HG02981 (cell line): ENCODE measurements around the gene ARF1.

Source experiments
- ATAC-seq: cut with Tn5 transposase; IDR thresholded peaks from one replicate; pipeline ENCODE4 v1.9.1; 2021; ENCODE audit warnings: mild to moderate bottlenecking, moderate library complexity; ENCODE audit not compliant: unreplicated experiment

Gene ARF1

GRCh38 chr1:228084797-228085196 lies 2.3 kb downstream of the ARF1 start:
- no peak for ATAC-seq

- no peak for ATAC-seq
These were observed 2.9 kb downstream of the ARF1 start for GRCh38 chr1:228085287-228085951.

DNA sequence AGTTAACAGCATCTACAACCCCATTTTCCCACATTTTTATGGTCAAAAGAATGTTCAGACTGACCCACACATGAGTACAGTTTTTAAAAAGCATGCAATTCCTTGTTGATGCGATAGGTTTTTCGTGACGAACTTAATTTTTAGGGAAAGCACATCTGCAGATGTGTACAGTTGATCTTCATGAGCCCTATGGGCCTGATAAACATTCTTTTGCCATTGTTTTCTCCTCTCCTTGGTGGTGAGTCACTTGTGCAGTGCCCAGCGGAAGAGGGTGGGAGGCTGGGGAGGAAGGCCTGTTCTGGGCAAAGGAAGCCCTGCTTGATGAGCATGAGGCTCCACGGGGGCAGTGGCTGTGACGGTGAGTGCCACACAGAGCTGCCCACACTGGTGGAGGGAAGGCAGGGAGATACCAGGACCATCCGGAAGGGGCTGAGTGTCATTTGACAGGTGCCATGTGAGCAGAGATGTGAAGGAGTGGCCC lies 5.3 kb downstream of the ARF1 start:
- ATAC-seq, result no peak

- ATAC-seq, result no peak
These were observed 6.3 kb downstream of the ARF1 start for GRCh38 chr1:228088586-228089498.

GRCh38 chr1:228089519-228090380 lies 7.2 kb downstream of the ARF1 start:
- ATAC-seq, result no peak

DNA sequence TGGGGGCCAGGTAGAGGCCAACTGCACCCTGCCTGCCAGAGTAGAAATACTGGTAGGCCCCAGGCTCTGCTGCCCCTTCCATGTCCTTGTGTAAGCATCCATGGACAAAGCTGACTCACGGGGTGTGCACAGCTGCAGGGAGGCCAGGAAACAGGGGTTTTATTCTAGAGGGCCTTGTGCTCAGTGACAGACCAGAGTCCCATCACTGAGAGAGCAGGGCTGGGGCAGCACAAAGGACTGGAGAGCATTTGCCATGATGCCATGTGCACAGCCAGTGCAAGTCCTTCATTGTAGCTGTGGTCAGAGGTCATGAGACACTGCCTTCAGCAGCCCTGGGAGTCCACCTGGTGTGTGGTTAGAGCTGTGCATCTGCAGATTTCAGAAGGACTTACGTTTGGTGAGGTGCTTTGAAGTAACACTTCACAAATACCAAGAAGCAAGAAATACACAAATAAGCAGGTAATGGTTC lies 8.1 kb downstream of the ARF1 start:
- no peak for ATAC-seq

GRCh38 chr1:228091084-228091483 lies 8.6 kb downstream of the ARF1 start:
- ATAC-seq, result no peak

DNA sequence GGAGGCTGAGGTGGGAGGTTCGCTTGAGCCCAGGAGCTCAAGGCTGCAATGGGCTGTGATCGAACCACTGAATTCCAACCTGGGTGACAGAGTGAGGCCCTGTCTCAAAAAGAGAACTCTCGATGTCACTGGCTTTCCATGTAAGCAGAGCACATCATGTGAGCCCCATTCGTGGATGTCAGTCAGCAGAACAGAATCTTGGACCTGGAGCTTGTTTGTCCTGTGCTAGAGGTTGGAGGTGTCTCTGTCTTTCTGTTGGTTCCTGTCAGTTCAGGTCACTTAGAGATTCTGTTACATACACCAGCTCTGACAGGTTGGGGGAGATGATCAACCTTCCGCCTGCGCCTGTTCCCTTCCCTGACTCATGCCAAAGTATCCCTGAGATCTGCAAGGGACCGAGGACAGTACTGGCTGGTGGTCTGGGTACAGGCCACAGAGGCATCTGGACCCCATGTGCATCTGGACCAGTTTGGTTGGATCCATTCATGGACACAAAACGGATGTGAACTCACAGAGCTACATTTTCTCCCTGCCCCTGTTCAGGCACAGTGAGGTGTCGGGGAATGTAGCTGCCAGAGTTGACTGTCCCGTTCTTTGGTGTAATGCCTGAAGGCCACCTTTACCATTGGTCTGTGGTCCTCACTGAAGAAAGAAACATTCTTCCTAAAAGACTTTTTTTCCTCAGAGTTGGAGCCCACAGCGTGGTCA lies 10.0 kb downstream of the ARF1 start:
- no peak for ATAC-seq

DNA sequence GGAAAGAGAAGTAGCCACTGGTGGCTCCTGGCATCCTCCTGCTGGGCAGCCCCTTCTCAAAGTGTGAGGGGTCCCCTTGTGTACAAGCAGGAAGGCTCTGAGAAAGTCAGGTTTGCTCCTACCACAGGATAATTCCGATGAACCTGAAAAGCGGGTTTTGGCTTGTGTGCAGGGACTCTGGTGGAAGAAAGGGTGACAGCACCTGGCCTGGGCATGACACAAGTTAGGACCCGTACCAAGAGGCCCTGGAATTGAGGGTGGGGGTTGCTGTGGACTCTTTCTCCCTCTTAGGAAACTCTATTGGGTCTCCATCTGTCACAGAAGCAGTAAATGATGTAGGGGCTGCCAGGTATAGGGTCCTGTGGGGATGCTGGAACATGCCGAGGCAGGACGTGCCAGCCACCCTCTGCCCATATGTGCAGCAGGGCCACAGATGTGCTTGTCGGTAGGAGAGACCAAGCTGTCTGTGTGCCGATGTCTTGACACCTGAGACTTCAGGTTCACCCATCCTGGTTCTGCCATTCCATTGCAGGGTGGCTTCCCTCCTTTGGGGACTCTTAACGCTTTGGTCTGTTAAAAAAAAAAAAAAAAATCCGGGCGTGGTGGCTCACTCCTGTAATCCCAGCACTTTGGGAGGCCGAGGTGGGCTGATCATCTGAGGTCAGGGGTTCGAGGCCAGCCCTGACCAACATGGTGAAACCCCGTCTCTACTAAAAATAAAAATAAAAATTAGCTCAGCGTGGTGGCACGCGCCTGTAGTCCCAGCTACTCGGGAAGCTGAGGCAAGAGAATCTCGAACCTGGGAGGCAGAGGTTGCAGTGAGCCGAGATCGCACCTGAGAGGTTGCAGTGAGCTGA lies 10.8 kb downstream of the ARF1 start:
- no peak for ATAC-seq

GRCh38 chr1:228094432-228095016 lies 12.0 kb downstream of the ARF1 start:
- no peak for ATAC-seq

DNA sequence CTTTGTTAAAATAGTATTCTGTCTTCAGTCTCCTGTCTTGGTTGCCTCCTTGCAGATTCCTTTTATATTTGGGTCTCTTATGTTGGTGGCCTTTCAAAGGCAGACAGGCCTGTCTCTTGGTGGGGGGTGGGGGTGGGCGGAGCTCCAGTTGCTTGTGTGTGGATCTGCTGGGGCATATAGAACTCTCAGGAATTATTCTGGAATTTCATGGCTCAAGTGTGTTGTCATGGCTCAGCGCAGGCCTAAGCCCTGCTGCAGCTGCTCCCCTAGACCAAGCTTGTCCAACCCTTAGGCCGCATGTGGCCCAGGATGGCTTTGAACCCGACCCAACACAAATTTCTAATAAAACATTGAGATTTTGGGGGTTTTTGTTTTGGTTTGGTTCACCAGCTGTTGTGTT lies 12.7 kb downstream of the ARF1 start:
- no peak for ATAC-seq

- ATAC-seq, result no peak
These were observed 13.4 kb downstream of the ARF1 start for GRCh38 chr1:228095938-228096337.

GRCh38 chr1:228096416-228097332 lies 14.2 kb downstream of the ARF1 start:
- no peak for ATAC-seq

DNA sequence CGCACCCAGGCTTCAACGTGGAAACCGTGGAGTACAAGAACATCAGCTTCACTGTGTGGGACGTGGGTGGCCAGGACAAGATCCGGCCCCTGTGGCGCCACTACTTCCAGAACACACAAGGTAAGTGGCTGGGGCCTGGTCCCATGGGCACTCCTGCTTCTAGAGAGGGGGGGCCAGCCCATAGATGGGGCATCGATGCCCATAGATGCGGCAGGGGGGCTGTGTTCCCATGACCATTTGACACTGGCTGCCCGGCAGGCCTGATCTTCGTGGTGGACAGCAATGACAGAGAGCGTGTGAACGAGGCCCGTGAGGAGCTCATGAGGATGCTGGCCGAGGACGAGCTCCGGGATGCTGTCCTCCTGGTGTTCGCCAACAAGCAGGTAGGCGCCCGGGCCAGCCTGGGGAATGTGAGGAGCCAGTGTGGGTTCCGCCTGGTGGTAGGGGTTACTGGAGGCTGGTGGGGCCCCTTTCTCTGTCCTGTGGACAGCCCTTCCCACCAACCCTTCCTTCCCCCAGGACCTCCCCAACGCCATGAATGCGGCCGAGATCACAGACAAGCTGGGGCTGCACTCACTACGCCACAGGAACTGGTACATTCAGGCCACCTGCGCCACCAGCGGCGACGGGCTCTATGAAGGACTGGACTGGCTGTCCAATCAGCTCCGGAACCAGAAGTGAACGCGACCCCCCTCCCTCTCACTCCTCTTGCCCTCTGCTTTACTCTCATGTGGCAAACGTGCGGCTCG lies 15.0 kb downstream of the ARF1 start:
- ATAC-seq, result no peak

- ATAC-seq, result no peak
These were observed 15.9 kb downstream of the ARF1 start for GRCh38 chr1:228098323-228098931.

GRCh38 chr1:228099331-228099732 lies 16.8 kb downstream of the ARF1 start:
- no peak for ATAC-seq
